Midbrain (tissue), 1 donor: Measurements from ENCODE around the gene SPTLC2.
"Not testable (repeated sequence)": the region's sequence is repeated elsewhere in the genome, so short reads cannot be mapped to it uniquely, and the experiment has no call there.

Source experiments
- DNase-seq: peaks from one replicate; lab custom pipeline; 2025; lab: John Stamatoyannopoulos, UW

SPTLC2 gene

GRCh38 chr14:77549451-77549850 lies 67.0 kb downstream of the SPTLC2 start:
- no peak for DNase-seq

DNA sequence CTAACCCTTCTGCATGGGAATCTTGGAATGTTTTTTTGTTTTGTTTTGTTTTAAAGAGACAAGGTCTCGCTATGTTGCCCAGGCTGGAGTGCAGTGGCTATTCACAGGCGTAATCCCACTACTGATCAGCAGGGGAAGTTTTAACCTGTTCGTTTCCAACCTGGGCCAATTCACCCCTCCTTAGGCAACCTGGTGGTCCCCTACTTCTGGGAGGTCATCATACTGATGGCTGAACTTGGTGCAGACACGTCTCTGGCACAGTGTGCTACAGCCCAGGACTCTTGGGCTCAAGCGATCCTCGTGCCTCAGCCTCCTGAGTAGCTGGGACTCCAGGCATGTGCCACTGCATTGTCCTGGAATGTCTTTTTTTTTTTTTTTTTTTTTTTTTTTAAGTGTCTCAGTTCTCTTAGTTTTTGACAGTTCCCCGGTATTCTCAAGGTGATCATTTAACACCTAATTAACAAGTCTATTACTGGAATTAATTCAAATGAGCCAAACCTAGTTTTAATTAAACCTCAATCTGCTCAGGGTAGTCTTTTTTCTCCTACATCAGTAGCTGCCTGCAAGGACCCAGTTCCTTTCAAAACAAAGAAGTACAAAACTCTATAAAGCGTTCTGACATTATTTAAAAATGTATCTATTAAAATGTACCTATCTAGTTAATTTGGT lies 68.8 kb downstream of the SPTLC2 start:
- no peak for DNase-seq

DNA sequence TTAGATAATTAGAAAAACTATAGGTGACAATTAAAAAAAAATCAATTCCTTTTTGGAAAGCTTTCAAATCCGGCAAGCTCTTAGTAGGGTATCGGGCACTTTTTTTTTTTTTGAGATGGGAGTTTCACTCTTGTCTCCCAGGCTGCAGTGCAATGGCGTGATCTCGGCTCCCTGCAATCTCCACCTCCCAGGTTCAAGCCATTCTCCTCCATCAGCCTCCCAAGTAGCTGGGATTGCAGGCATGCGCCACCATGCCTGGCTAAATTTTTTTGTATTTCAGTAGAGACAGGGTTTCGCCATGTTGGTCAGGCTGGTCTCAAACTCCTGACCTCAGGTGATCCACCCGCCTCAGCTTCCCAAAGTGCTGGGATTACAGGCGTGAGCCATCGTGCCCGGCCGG lies 71.3 kb downstream of the SPTLC2 start:
- DNase-seq, result not testable (repeated sequence)

- DNase-seq, result no peak
Observed at GRCh38 chr14:77544571-77544970, 71.9 kb downstream of the SPTLC2 start.

DNA sequence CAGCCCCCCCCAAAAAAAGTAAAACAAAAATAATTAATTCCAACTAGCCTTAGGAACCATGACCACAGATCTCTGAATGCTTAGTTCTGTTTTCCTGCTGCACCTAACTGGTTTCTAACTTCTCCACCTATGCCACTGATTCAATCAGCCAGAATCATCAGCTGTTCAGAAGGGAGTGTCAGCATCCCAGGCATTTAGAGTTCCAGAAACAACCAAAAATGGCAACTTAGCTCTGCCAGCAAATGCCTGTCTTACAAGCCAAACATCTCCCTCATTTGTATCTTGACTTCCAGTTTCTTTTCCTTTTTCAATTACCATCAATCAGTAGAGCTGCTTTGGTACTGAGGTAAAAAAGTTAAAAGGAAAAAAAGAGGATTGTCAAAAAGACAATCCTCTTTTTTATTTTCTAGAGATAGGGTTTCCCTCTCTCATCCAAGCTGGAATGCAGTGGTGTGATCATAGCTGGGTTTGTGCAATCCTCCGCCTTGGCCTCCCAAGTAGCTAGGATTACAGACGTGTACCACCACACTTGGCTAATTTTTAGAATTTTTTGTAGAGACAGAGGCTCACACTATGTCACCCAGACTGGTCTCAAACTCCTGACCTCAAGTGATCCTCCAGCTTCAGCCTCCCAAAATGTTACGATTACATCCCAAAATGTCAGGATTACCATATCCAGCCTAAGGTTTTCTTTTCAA lies 72.7 kb downstream of the SPTLC2 start:
- no peak for DNase-seq

DNA sequence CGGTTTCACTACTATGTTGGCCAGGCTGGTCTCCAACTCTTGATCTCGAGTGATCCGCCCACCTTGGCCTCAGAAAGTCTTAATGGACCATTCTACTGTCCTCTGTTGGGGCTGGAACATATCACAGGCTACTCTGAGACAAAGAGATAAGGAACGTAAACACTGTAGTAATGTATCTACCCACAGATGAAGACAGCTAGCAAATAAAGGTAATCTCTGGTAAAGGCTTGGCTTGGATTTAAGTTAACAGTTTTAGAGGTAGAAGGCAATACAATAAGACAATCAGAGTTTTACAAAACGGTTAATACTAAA lies 73.2 kb downstream of the SPTLC2 start:
- DNase-seq, result no peak

DNA sequence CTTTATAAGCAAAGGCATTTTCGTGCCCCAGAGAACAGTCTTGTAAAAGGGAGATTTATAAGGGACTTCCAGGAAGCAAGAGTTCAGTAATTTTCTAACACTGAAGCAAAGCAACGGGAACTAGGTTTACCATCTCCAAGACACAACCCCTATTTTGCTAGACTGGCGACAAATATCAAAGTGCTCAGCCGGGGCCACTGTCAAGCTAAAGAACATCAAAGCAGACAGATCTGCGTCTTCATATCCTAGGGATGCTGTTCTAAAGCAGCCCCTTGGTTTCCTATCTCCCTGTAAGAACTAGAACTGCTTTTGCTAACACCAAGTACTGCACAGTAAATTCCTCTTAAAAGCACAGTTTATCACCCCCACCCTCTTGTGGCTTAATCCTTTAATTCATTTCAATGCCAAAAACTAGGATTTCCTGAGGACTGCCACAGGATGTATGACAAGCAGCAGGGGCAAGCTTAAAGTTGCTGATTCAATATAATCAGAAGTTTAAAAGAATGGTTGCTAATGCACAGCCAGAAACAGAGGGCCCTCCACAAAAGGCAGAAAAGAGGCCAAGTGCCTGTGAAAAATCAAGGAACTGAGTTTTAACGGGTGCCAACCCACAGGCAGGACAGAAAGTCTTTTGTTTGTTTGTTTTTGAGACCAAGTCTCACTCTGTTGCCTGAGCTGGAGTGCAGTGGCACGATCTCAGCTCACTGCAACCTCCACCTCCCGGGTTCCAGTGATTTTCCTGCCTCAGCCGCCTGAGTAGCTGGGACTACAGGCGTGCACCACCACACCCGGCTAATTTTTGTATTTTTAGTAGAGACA lies 73.8 kb downstream of the SPTLC2 start:
- peak; percentile 48 for DNase-seq

GRCh38 chr14:77541905-77542304 lies 74.5 kb downstream of the SPTLC2 start:
- no peak for DNase-seq

DNA sequence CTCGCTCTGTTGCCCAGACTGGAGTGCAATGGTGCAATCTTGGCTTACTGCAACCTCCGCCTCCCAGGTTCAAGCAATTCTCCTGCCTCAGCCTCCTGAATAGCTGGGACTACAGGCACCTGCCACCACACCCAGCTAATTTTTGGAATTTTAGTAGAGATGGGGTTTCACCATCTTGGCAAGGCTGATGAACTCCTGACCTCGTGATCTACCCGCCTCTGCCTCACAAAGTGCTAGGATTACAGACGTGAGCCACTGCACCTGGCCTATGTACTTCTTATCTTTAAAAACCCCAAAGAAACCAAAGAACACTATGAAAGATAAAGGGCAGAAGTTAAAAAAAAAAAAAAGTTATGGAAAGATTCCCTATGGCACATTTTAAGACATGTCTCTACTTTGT lies 79.5 kb downstream of the SPTLC2 start:
- not testable (repeated sequence) for DNase-seq

- DNase-seq, result no peak
Observed at GRCh38 chr14:77531071-77531470, 85.4 kb downstream of the SPTLC2 start.

DNA sequence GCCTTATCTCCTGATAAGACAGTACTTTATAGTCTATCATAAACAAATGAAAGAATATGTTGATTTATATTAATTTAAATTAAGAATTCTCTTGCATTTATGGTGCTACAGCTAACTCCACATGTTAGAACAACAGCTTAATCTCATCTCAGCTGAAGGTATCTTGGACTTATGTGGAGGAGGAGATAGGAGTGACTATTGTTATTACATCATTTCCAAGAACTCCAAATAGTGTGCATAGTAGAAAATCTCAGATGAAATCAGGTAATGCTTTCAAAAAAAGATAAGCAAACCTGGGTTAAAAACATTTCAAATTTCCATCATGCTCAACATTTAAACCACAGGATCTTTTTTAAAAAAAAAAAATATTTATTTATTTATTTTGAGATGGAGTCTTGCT lies 86.5 kb downstream of the SPTLC2 start:
- DNase-seq, result no peak

- DNase-seq, result no peak
Observed at GRCh38 chr14:77529213-77529612, 87.2 kb downstream of the SPTLC2 start.

DNA sequence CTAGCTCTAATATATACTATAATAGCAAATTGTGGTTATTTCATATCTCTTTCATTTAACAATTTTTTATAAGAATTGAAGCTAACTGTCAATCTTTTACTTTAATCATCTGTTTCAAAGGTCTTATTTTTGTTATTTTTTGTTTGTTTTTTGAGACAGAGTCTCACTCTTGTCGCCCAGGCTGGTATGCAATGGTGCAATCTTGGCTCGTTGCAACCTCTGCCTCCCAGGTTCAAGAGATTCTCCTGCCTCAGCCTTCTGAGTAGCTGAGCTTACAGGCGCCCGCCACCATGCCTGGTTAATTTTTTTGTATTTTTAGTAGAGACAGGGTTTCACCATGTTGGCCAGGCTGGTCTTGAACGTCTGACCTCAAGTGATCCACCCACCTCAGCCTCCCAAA lies 87.7 kb downstream of the SPTLC2 start:
- not testable (repeated sequence) for DNase-seq

DNA sequence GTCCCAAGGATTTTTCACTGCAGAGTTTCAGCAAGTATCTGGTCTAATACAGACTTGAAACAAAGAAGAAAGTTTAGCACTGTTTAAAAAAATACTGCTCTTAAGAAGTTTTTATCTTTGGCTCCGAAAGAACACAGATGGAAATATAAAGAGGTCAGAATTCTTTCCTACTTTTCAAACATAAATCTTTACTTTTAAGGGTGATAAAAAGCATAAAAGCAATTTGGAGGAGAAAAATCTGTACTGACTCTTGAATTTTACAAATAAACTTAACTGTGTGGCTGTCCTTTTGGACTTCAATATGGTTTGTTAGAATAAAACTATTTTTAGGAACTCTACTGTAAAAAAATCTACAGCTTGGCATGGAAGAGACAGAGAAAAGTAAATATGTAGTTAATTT lies 90.2 kb downstream of the SPTLC2 start:
- DNase-seq, result no peak

- DNase-seq, result no peak
Observed at GRCh38 chr14:77524536-77524935, 91.9 kb downstream of the SPTLC2 start.

GRCh38 chr14:77523109-77523508 lies 93.3 kb downstream of the SPTLC2 start:
- DNase-seq, result no peak

DNA sequence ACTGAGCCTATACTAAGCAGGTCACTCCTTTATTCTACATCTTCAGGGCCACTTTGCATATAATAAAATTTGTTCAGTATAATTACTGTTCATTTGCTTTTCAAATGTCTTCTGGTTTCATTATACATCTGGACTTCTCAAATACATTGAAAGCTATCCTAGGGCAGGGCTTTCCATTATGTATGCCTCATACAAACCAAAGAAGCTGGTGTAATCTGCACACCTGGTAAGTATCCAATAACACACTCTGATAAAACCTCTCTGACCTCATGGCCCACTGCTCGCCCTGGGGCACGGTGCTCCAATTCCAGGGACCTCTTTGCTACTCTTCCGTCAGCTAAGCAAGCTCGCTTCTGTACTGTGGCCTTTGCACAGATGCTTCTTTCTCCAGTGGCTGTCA lies 95.9 kb downstream of the SPTLC2 start:
- no peak for DNase-seq

GRCh38 chr14:77516126-77516525 lies 100.3 kb downstream of the SPTLC2 start:
- no peak for DNase-seq

GRCh38 chr14:77511486-77512162 lies 104.8 kb downstream of the SPTLC2 start:
- no peak for DNase-seq

GRCh38 chr14:77509366-77509765 lies 107.1 kb downstream of the SPTLC2 start:
- no peak for DNase-seq

DNA sequence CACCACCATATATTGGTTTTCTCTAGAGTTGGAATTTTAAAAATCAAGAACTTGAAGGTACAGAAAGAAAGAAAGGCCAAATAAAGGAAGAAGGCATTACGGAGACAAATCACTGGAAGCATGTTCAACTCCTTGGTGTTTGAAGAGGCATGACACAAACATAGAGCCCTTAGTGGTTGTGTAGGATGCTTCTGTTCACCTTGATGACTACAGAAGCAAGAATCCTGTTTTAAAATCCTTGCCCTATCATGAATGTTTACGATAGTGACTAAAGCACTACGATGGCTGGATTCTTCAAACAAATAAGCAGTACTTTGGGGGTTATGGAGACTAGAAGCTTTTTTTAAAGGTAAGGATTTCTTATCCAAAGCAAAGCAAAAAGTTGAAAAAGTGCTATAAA lies 107.6 kb downstream of the SPTLC2 start:
- no peak for DNase-seq

DNA sequence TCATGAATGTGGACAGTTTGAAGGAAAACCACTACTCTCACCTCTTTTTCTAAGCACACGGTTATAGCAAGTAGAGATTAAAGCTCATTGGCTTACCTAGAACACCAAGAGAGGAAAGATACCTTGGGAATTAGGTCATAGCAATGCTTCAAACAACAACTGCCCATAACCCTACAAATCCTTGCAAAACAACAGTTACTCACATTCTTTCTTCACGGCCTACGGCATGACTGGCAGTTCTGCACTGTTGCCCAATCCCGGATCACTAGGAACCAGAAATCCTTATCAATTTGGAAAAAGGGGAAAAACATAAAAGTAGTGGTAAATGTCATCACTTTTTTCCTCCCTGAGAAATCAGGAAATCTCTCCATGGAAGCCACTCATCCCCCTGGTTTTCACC lies 108.2 kb downstream of the SPTLC2 start:
- DNase-seq, result no peak

GRCh38 chr14:77507762-77508161 lies 108.7 kb downstream of the SPTLC2 start:
- no peak for DNase-seq
